Nephron (organoid): ENCODE results near the gene FTCD.
A peak's percentile ranks its signal among the peaks of the same experiment; 100 is the strongest.

ENCODE experiments used
- H3K27ac Mint-ChIP-seq, 3 experiments: 2 replicates each; pipeline ENCODE4 v1.8.0; 2020; ENCODE audit warnings: mixed read lengths in 3 of 3, mild to moderate bottlenecking in 2 of 3, moderate library complexity in 1 of 3
- H3K27me3 Mint-ChIP-seq: 2 replicates; pipeline ENCODE4 v1.8.0; 2021; ENCODE audit warnings: low read depth, mild to moderate bottlenecking, moderate library complexity, mixed read lengths
- H3K36me3 Mint-ChIP-seq: 2 replicates; pipeline ENCODE4 v1.8.0; 2020; ENCODE audit warnings: low read depth, mixed read lengths
- H3K4me1 Mint-ChIP-seq: 2 replicates; pipeline ENCODE4 v1.8.0; 2020; ENCODE audit warnings: mixed read lengths
- H3K4me3 Mint-ChIP-seq, 3 experiments: 2 replicates each; pipeline ENCODE4 v1.8.0; 2020; ENCODE audit warnings: mild to moderate bottlenecking in 3 of 3, mixed read lengths in 3 of 3, moderate library complexity in 2 of 3
- H3K9me3 Mint-ChIP-seq: 2 replicates; pipeline ENCODE4 v1.8.0; 2020; ENCODE audit warnings: mixed read lengths
- CTCF ChIP-seq, 3 experiments: fragments of 200-600 bp; sonication (generic); IDR thresholded peaks; one replicate each; pipeline ENCODE4 v1.5.0; 2021; ENCODE audit warnings: antibody characterized with exemption in 3 of 3; ENCODE audit not compliant: unreplicated experiment in 3 of 3

Gene FTCD

DNA sequence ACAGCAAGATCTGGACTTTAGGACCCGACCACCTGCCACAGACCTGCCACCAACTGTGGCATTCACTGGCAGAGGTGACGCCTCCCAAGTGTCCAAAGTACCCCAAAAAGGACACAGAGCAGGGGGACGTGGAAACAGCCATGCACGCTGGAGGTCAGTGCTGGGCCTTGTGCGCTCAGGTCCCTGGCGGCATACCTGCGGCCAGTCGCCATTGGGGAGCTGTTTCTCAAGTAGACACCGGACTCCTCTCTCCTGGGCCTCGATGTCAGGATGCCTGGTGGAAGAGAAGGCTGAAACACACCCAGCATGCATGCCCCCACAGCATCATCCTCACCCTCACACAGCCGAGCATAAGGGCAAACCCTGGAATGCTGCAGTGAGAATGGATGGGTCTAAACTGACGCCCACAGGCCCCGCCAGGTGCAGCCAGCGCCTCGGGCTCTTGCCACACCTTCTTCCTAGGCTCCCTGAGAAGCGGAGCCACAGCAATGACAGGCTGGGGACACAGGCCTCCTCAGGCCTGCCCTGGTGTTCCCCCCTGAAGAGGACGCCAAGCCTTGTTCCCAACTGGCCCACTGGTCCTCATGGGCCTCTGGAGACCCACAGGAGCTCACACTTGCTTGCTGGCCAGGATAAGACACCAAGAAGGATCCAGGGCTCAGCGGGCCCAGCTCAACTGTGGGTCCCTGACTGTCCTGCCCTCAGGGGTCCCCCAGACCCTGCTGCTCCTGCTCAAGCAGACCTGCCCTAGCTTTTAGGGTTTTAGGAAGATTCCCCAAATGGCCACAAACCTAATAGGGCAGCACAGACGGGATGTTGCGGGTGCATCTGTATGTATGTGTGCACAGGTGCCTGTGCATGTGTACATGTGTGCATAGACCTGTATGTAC is 36.6 kb upstream of the FTCD start:
- Mint-ChIP-seq H3K4me3 (no peak overlapping the region), H3K27me3 (no peaks in the 10 kb centered on the region), H3K9me3 (no peaks in the 10 kb centered on the region), H3K36me3 (peaks cover 46% of the 10 kb centered on the region), H3K4me1 (peaks cover 18% of the 10 kb centered on the region), H3K27ac (no peak overlapping the region)
- TF ChIP-seq CTCF (IDR thresholded peaks at IDR 0.05; ENCODE audit: unreplicated experiment in 3 of 3), result no peak

DNA sequence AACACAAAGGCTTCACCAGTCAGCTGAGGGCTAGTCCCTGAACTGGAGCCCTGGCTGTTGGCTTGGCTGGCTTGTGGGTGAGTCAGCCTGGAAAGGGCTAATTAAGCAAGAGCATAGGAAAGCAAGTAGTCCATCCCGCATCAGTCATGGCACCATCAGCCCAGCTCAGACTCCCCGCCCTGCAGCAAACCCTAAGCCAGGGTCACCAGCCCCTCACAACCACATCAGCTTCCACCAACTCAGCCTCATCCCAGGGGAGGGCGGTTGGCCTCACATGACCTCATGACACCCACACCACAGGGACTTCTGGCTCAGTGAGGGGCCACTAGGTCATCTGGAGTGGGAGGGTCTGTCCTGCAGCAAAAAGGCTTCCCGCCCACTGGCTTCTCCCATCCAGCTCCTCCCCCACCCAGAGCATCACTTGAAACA is 35.9 kb upstream of the FTCD start:
- Mint-ChIP-seq H3K9me3 (no peaks in the 10 kb centered on the region), H3K36me3 (peaks cover 39% of the 10 kb centered on the region), H3K4me3 (no peak overlapping the region), H3K4me1 (peaks cover 18% of the 10 kb centered on the region), H3K27ac (no peak overlapping the region), H3K27me3 (no peaks in the 10 kb centered on the region)
- TF ChIP-seq CTCF (IDR thresholded peaks at IDR 0.05; ENCODE audit: unreplicated experiment in 3 of 3), result no peak

- Mint-ChIP-seq H3K9me3 (no peaks in the 10 kb centered on the region), H3K4me1 (peaks cover 18% of the 10 kb centered on the region), H3K27ac (no peak overlapping the region), H3K4me3 (no peak overlapping the region), H3K36me3 (peaks cover 36% of the 10 kb centered on the region), H3K27me3 (no peaks in the 10 kb centered on the region)
- TF ChIP-seq CTCF (IDR thresholded peaks at IDR 0.05; ENCODE audit: unreplicated experiment in 3 of 3), result no peak
These were observed 35.2 kb upstream of the FTCD start for GRCh38 chr21:46190491-46191131.

- Mint-ChIP-seq H3K27me3 (no peaks in the 10 kb centered on the region), H3K36me3 (peaks cover 32% of the 10 kb centered on the region)
These were observed 34.6 kb upstream of the FTCD start for GRCh38 chr21:46189959-46190490.

DNA sequence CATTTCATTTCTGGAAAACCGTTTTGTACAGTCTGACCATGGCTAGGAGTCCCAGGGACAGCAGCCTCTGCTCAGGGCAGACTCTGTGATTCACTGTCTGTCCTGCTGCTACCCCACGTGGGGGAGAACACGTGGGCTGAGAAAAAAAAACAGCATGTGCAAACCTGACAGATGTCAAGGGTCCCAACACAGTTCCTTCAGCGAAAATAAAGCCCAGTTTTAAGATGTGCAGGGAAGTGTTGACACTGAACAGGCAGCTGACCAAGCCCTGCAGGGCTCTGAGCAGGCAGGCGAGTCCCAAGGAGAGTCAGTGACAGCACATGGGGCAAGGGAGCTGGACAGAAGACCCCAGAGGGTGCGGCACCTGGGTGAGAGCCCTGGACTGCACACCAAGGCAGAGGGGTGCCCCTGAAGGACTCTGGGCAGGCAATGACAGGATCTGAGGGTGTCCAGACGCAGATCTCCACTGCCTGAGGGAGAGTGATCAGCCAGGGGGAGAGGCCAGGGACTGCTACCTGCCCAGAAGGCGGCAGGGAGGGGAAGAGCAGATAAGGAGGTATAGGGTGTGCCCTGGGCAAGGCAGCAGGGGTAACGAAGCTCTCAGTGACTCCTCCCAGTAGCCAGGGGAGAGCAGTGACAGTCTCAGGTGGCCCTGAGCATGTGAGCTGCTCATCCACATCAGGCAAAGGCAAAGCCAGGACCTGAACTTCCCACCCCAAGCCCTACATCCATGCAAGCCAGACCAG is 34.0 kb upstream of the FTCD start:
- no peaks in the 10 kb centered on the region for H3K9me3 Mint-ChIP-seq
- no peaks in the 10 kb centered on the region for H3K27me3 Mint-ChIP-seq
- TF ChIP-seq CTCF (IDR thresholded peaks at IDR 0.05; ENCODE audit: unreplicated experiment in 3 of 3), result no peak
- H3K4me3 Mint-ChIP-seq, result peak overlapping the region in 2 of 3 experiments; percentile 15 to 61
- H3K36me3 Mint-ChIP-seq, result peaks cover 26% of the 10 kb centered on the region
- peaks cover 30% of the 10 kb centered on the region for H3K4me1 Mint-ChIP-seq
- peak overlapping the region; percentile 37 to 76 (median 45) for H3K27ac Mint-ChIP-seq

More at GRCh38 chr21:46189959-46190490, 34.6 kb upstream of the FTCD start:
- no peak for TF ChIP-seq CTCF (IDR thresholded peaks at IDR 0.05; ENCODE audit: unreplicated experiment in 3 of 3)
- Mint-ChIP-seq H3K4me3 (no peak overlapping the region), H3K9me3 (no peaks in the 10 kb centered on the region), H3K27ac (no peak overlapping the region), H3K4me1 (peaks cover 24% of the 10 kb centered on the region)
